ENCODE measurements around the gene MPHOSPH6.

Gene MPHOSPH6

GRCh38 chr16:82201351-82201750 lies 31.3 kb upstream of the MPHOSPH6 start:
- no CpG with 5 or more reads among the region's 2 CpGs for WGBS (ENCODE audit: extremely low coverage, insufficient coverage, low lambda C conversion rate)

GRCh38 chr16:82199209-82199608 lies 29.2 kb upstream of the MPHOSPH6 start:
- Histone ChIP-seq H4K5ac (ENCODE audit: low read length) (no peak overlapping the region), H2BK120ac (ENCODE audit: low read depth, low read length) (no peak overlapping the region), H3K27me3 (ENCODE audit: insufficient read depth, low read length, poor library complexity) (no peaks in the 10 kb centered on the region), H3K4me2 (ENCODE audit: low read length) (no peak overlapping the region), H2AK5ac (ENCODE audit: low read length) (no peak overlapping the region), H3K23ac (ENCODE audit: low read length) (no peak overlapping the region), H3K18ac (ENCODE audit: low read length) (no peak overlapping the region), H3K4me1 (ENCODE audit: control insufficient read depth, low read depth, low read length) (no peaks in the 10 kb centered on the region), H3K36me3 (ENCODE audit: control insufficient read depth, insufficient read depth, low read length) (no peaks in the 10 kb centered on the region), H3K4me3 (ENCODE audit: low read length) (no peak overlapping the region), H3K4ac (ENCODE audit: low read depth, low read length) (no peak overlapping the region), H4K8ac (ENCODE audit: low read depth, low read length) (no peak overlapping the region), H2BK5ac (ENCODE audit: low read length) (no peak overlapping the region), H3K9ac (ENCODE audit: low read length) (no peak overlapping the region), H2BK15ac (replicated peaks; ENCODE audit: low read depth) (no peak overlapping the region), H3K56ac (ENCODE audit: low read length) (no peak overlapping the region), H3K79me1 (ENCODE audit: low read length) (no peaks in the 10 kb centered on the region), H3K79me2 (ENCODE audit: control insufficient read depth, insufficient read depth, low read length) (no peaks in the 10 kb centered on the region), H3K27ac (ENCODE audit: low read depth, low read length) (no peak overlapping the region)
- DNase-seq = no peak
- no CpG with 5 or more reads among the region's 1 CpG for WGBS (ENCODE audit: extremely low coverage, insufficient coverage, low lambda C conversion rate)

More at GRCh38 chr16:82201351-82201750, 31.3 kb upstream of the MPHOSPH6 start:
- no peak overlapping the region for H3K27ac ChIP-seq (ENCODE audit: low read depth, low read length)
- H3K4me2 ChIP-seq (ENCODE audit: low read length) = no peak overlapping the region
- H4K5ac ChIP-seq (ENCODE audit: low read length) = no peak overlapping the region
- no peaks in the 10 kb centered on the region for H3K36me3 ChIP-seq (ENCODE audit: control insufficient read depth, insufficient read depth, low read length)
- H3K4ac ChIP-seq (ENCODE audit: low read depth, low read length) = no peak overlapping the region
- H3K79me2 ChIP-seq (ENCODE audit: control insufficient read depth, insufficient read depth, low read length) = no peaks in the 10 kb centered on the region
- no peaks in the 10 kb centered on the region for H3K27me3 ChIP-seq (ENCODE audit: insufficient read depth, low read length, poor library complexity)
- no peak overlapping the region for H3K4me3 ChIP-seq (ENCODE audit: low read length)
- no peak overlapping the region for H2BK120ac ChIP-seq (ENCODE audit: low read depth, low read length)
- no peak overlapping the region for H3K23ac ChIP-seq (ENCODE audit: low read length)
- no peaks in the 10 kb centered on the region for H3K79me1 ChIP-seq (ENCODE audit: low read length)
- H4K8ac ChIP-seq (ENCODE audit: low read depth, low read length) = no peak overlapping the region
- H2BK15ac ChIP-seq (replicated peaks; ENCODE audit: low read depth) = no peak overlapping the region
- DNase-seq = no peak
- H3K56ac ChIP-seq (ENCODE audit: low read length) = no peak overlapping the region
- no peaks in the 10 kb centered on the region for H3K4me1 ChIP-seq (ENCODE audit: control insufficient read depth, low read depth, low read length)
- no peak overlapping the region for H3K18ac ChIP-seq (ENCODE audit: low read length)
- no peak overlapping the region for H2AK5ac ChIP-seq (ENCODE audit: low read length)
- H2BK5ac ChIP-seq (ENCODE audit: low read length) = no peak overlapping the region
- no peak overlapping the region for H3K9ac ChIP-seq (ENCODE audit: low read length)

GRCh38 chr16:82197540-82198240 lies 27.7 kb upstream of the MPHOSPH6 start:
- no peak overlapping the region for H3K4me3 ChIP-seq (ENCODE audit: low read length)
- H2BK15ac ChIP-seq (replicated peaks; ENCODE audit: low read depth) = no peak overlapping the region
- H3K4ac ChIP-seq (ENCODE audit: low read depth, low read length) = no peak overlapping the region
- no peak overlapping the region for H3K23ac ChIP-seq (ENCODE audit: low read length)
- H3K4me2 ChIP-seq (ENCODE audit: low read length) = no peak overlapping the region
- H3K4me1 ChIP-seq (ENCODE audit: control insufficient read depth, low read depth, low read length) = no peaks in the 10 kb centered on the region
- H3K18ac ChIP-seq (ENCODE audit: low read length) = no peak overlapping the region
- no peak overlapping the region for H3K27ac ChIP-seq (ENCODE audit: low read depth, low read length)
- H2BK5ac ChIP-seq (ENCODE audit: low read length) = no peak overlapping the region
- no CpG with 5 or more reads among the region's 7 CpGs for whole genome bisulfite sequencing (ENCODE audit: extremely low coverage, insufficient coverage, low lambda C conversion rate)
- no peak overlapping the region for H2BK120ac ChIP-seq (ENCODE audit: low read depth, low read length)
- no peaks in the 10 kb centered on the region for H3K27me3 ChIP-seq (ENCODE audit: insufficient read depth, low read length, poor library complexity)
- H4K8ac ChIP-seq (ENCODE audit: low read depth, low read length) = no peak overlapping the region
- no peaks in the 10 kb centered on the region for H3K79me2 ChIP-seq (ENCODE audit: control insufficient read depth, insufficient read depth, low read length)
- H3K36me3 ChIP-seq (ENCODE audit: control insufficient read depth, insufficient read depth, low read length) = no peaks in the 10 kb centered on the region
- H3K9ac ChIP-seq (ENCODE audit: low read length) = no peak overlapping the region
- DNase-seq = no peak
- H3K56ac ChIP-seq (ENCODE audit: low read length) = no peak overlapping the region
- H2AK5ac ChIP-seq (ENCODE audit: low read length) = no peak overlapping the region
- H3K79me1 ChIP-seq (ENCODE audit: low read length) = no peaks in the 10 kb centered on the region
- H4K5ac ChIP-seq (ENCODE audit: low read length) = no peak overlapping the region

GRCh38 chr16:82195917-82196494 lies 26.0 kb upstream of the MPHOSPH6 start:
- no peak overlapping the region for H3K23ac ChIP-seq (ENCODE audit: low read length)
- WGBS (ENCODE audit: extremely low coverage, insufficient coverage, low lambda C conversion rate) = no CpG with 5 or more reads among the region's 2 CpGs
- no peak overlapping the region for H3K4me3 ChIP-seq (ENCODE audit: low read length)
- no peak overlapping the region for H3K18ac ChIP-seq (ENCODE audit: low read length)
- H4K5ac ChIP-seq (ENCODE audit: low read length) = no peak overlapping the region
- H3K9ac ChIP-seq (ENCODE audit: low read length) = no peak overlapping the region
- no peak overlapping the region for H2BK120ac ChIP-seq (ENCODE audit: low read depth, low read length)
- no peaks in the 10 kb centered on the region for H3K36me3 ChIP-seq (ENCODE audit: control insufficient read depth, insufficient read depth, low read length)
- no peak overlapping the region for H3K4ac ChIP-seq (ENCODE audit: low read depth, low read length)
- H3K4me2 ChIP-seq (ENCODE audit: low read length) = no peak overlapping the region
- H2BK15ac ChIP-seq (replicated peaks; ENCODE audit: low read depth) = no peak overlapping the region
- H3K27me3 ChIP-seq (ENCODE audit: insufficient read depth, low read length, poor library complexity) = no peaks in the 10 kb centered on the region
- H3K79me2 ChIP-seq (ENCODE audit: control insufficient read depth, insufficient read depth, low read length) = no peaks in the 10 kb centered on the region
- no peak overlapping the region for H2AK5ac ChIP-seq (ENCODE audit: low read length)
- no peak overlapping the region for H4K8ac ChIP-seq (ENCODE audit: low read depth, low read length)
- H3K4me1 ChIP-seq (ENCODE audit: control insufficient read depth, low read depth, low read length) = no peaks in the 10 kb centered on the region
- no peak overlapping the region for H2BK5ac ChIP-seq (ENCODE audit: low read length)
- no peak overlapping the region for H3K27ac ChIP-seq (ENCODE audit: low read depth, low read length)
- no peak overlapping the region for H3K56ac ChIP-seq (ENCODE audit: low read length)
- no peaks in the 10 kb centered on the region for H3K79me1 ChIP-seq (ENCODE audit: low read length)
- no peak for DNase-seq

- H3K27me3 ChIP-seq (ENCODE audit: insufficient read depth, low read length, poor library complexity) = no peaks in the 10 kb centered on the region
- no peaks in the 10 kb centered on the region for H3K36me3 ChIP-seq (ENCODE audit: control insufficient read depth, insufficient read depth, low read length)
- H2AK5ac ChIP-seq (ENCODE audit: low read length) = no peak overlapping the region
- H2BK5ac ChIP-seq (ENCODE audit: low read length) = no peak overlapping the region
- no peak overlapping the region for H3K27ac ChIP-seq (ENCODE audit: low read depth, low read length)
- H3K4ac ChIP-seq (ENCODE audit: low read depth, low read length) = no peak overlapping the region
- H3K18ac ChIP-seq (ENCODE audit: low read length) = no peak overlapping the region
- no peak overlapping the region for H3K4me2 ChIP-seq (ENCODE audit: low read length)
- H4K5ac ChIP-seq (ENCODE audit: low read length) = no peak overlapping the region
- H3K79me1 ChIP-seq (ENCODE audit: low read length) = no peaks in the 10 kb centered on the region
- H4K8ac ChIP-seq (ENCODE audit: low read depth, low read length) = no peak overlapping the region
- no peak overlapping the region for H3K9ac ChIP-seq (ENCODE audit: low read length)
- no peak overlapping the region for H2BK120ac ChIP-seq (ENCODE audit: low read depth, low read length)
- no peaks in the 10 kb centered on the region for H3K4me1 ChIP-seq (ENCODE audit: control insufficient read depth, low read depth, low read length)
- no peaks in the 10 kb centered on the region for H3K79me2 ChIP-seq (ENCODE audit: control insufficient read depth, insufficient read depth, low read length)
- no peak overlapping the region for H3K56ac ChIP-seq (ENCODE audit: low read length)
- H3K23ac ChIP-seq (ENCODE audit: low read length) = no peak overlapping the region
- WGBS (ENCODE audit: extremely low coverage, insufficient coverage, low lambda C conversion rate) = no CpG with 5 or more reads among the region's 1 CpG
- no peak for DNase-seq
- H3K4me3 ChIP-seq (ENCODE audit: low read length) = no peak overlapping the region
- H2BK15ac ChIP-seq (replicated peaks; ENCODE audit: low read depth) = no peak overlapping the region
These were observed 24.1 kb upstream of the MPHOSPH6 start for GRCh38 chr16:82194086-82194485.

GRCh38 chr16:82192665-82193064 lies 22.6 kb upstream of the MPHOSPH6 start:
- Histone ChIP-seq H2BK120ac (ENCODE audit: low read depth, low read length) (no peak overlapping the region), H3K9ac (ENCODE audit: low read length) (no peak overlapping the region), H2AK5ac (ENCODE audit: low read length) (no peak overlapping the region), H4K8ac (ENCODE audit: low read depth, low read length) (no peak overlapping the region), H3K23ac (ENCODE audit: low read length) (no peak overlapping the region), H3K4ac (ENCODE audit: low read depth, low read length) (no peak overlapping the region), H3K79me1 (ENCODE audit: low read length) (no peaks in the 10 kb centered on the region), H3K79me2 (ENCODE audit: control insufficient read depth, insufficient read depth, low read length) (no peaks in the 10 kb centered on the region), H3K56ac (ENCODE audit: low read length) (no peak overlapping the region), H3K36me3 (ENCODE audit: control insufficient read depth, insufficient read depth, low read length) (no peaks in the 10 kb centered on the region), H3K27ac (ENCODE audit: low read depth, low read length) (no peak overlapping the region), H3K4me1 (ENCODE audit: control insufficient read depth, low read depth, low read length) (no peaks in the 10 kb centered on the region), H3K4me3 (ENCODE audit: low read length) (no peak overlapping the region), H3K27me3 (ENCODE audit: insufficient read depth, low read length, poor library complexity) (no peaks in the 10 kb centered on the region), H2BK15ac (replicated peaks; ENCODE audit: low read depth) (no peak overlapping the region), H4K5ac (ENCODE audit: low read length) (no peak overlapping the region), H3K4me2 (ENCODE audit: low read length) (no peak overlapping the region), H3K18ac (ENCODE audit: low read length) (no peak overlapping the region), H2BK5ac (ENCODE audit: low read length) (no peak overlapping the region)
- DNase-seq = no peak
- no CpG with 5 or more reads among the region's 4 CpGs for WGBS (ENCODE audit: extremely low coverage, insufficient coverage, low lambda C conversion rate)
